Neural progenitor cell (in vitro differentiated cells): ENCODE measurements around the gene CCNK. TPM values are rescaled to one million over a fixed set of nuclear protein-coding genes. Genes with fewer than 3 reads are reported as not detected.

Experiments
- DNase-seq: peaks from one replicate; pipeline ENCODE4 v3.0.0-alpha.2; 2016; ENCODE audit warnings: low spot score
- H2AFZ ChIP-seq: fragments of 200-600 bp; sonication (generic); replicated peaks from 2 replicates; pipeline ENCODE4 v1.6.1; 2016; ENCODE audit warnings: antibody characterized with exemption
- H3F3A ChIP-seq: fragments of 200-600 bp; sonication (generic); 2 replicates; pipeline ENCODE4 v1.6.1; 2016; ENCODE audit warnings: antibody characterized with exemption, low read depth
- H3K27ac ChIP-seq: fragments of 200-600 bp; sonication (generic); 2 replicates; pipeline ENCODE4 v1.5.1; 2016; ENCODE audit warnings: mild to moderate bottlenecking
- H3K27me3 ChIP-seq: fragments of 200-600 bp; sonication (generic); 2 replicates; pipeline ENCODE4 v1.6.1; 2016; ENCODE audit warnings: mild to moderate bottlenecking, moderate library complexity
- H3K36me3 ChIP-seq: fragments of 200-600 bp; sonication (generic); 2 replicates; pipeline ENCODE4 v1.5.1; 2016
- H3K4me1 ChIP-seq: fragments of 200-600 bp; sonication (generic); 2 replicates; pipeline ENCODE4 v1.6.1; 2016; ENCODE audit warnings: mixed run types
- H3K4me2 ChIP-seq: fragments of 200-600 bp; sonication (generic); 2 replicates; pipeline ENCODE4 v1.6.1; 2016
- H3K4me3 ChIP-seq: fragments of 200-600 bp; sonication (generic); 2 replicates; pipeline ENCODE4 v1.5.1; 2016
- H3K79me2 ChIP-seq: fragments of 200-600 bp; sonication (generic); 2 replicates; pipeline ENCODE4 v1.6.1; 2016; ENCODE audit warnings: low read depth
- H3K9ac ChIP-seq: fragments of 200-600 bp; sonication (generic); 2 replicates; pipeline ENCODE4 v1.6.1; 2016
- H3K9me3 ChIP-seq: fragments of 200-600 bp; sonication (generic); 2 replicates; pipeline ENCODE4 v1.5.1; 2016; ENCODE audit warnings: low read depth
- H4K20me1 ChIP-seq: fragments of 200-600 bp; sonication (generic); 2 replicates; pipeline ENCODE4 v1.6.1; 2016; ENCODE audit warnings: low read depth
- H3K27ac Mint-ChIP-seq: 3 replicates; pipeline ENCODE4 v1.8.0; 2021; ENCODE audit warnings: mixed read lengths
- H3K27me3 Mint-ChIP-seq: 2 replicates; pipeline ENCODE4 v1.8.0; 2022; ENCODE audit warnings: low read depth, mild to moderate bottlenecking, inconsistent platforms, moderate library complexity, mixed read lengths; ENCODE audit not compliant: insufficient read depth
- H3K36me3 Mint-ChIP-seq: 3 replicates; pipeline ENCODE4 v1.8.0; 2021; ENCODE audit warnings: mixed read lengths
- H3K4me1 Mint-ChIP-seq: 3 replicates; pipeline ENCODE4 v1.8.0; 2021; ENCODE audit warnings: mixed read lengths
- H3K4me3 Mint-ChIP-seq: 3 replicates; pipeline ENCODE4 v1.8.0; 2021; ENCODE audit warnings: mild to moderate bottlenecking, moderate library complexity, mixed read lengths
- H3K9me3 Mint-ChIP-seq: 3 replicates; pipeline ENCODE4 v1.8.0; 2020; ENCODE audit warnings: mixed read lengths
- EZH2 ChIP-seq: fragments of 200-600 bp; sonication (generic); IDR thresholded peaks from 2 replicates; pipeline ENCODE4 v1.6.1; 2017; ENCODE audit warnings: antibody characterized with exemption, mild to moderate bottlenecking, moderate library complexity
- EZH2phosphoT487 ChIP-seq: fragments of 200-600 bp; sonication (generic); IDR thresholded peaks from 2 replicates; pipeline ENCODE4 v1.6.1; 2017; ENCODE audit warnings: antibody characterized with exemption
- total RNA-seq: library from RNA; depleted of rRNA; stranded (reverse); fragments of >200 nt; gene quantifications from 2 replicates; pipeline ENCODE4 v1.2.3, GENCODE V29; 2015; ENCODE audit warnings: low replicate concordance
- TF ChIP-seq, protein P1 (sequence below): fragments of 200-600 bp; sonication (generic); IDR thresholded peaks from 2 replicates; pipeline ENCODE4 v1.5.1; 2017; ENCODE audit warnings: antibody characterized with exemption, mild to moderate bottlenecking

Gene CCNK
- total RNA-seq, 1 donor from 2014 or later, result 19.0 TPM

DNA sequence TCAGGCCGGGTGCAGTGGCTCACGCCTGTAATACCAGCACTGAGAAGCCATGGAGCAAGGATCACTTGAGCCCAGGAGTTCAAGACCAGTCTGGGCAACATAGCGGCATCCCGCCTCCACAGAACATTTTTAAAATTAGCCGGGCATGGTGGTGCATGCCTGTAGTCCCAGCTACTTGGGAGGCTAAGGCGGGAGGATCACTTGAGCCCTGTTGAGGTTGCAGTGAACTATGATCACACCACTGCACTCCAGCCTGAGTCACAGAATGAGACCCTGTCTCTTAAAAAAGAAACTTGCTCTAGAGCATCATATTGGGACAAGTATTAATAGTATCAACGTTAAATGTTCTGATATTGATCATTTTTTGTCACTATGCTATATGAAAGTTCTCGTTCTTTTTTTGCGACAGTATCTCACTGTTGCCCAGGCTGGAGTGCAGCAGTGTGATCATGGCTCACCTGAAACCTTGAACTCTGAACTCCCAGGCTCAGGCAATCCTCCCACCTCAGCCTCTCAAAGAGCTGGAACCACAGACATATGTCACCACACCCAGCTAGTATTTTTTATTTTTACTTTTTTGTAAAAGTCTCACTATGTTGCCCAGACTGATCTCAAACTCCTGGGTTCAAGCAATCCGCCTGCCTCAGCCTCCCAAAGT, 75.1 kb downstream of the CCNK start:
- no peaks in the 10 kb centered on the region for H3K9me3 ChIP-seq
- H3K4me2 ChIP-seq, result no peak overlapping the region
- peaks cover 96% of the 10 kb centered on the region for H3K79me2 ChIP-seq
- no peaks in the 10 kb centered on the region for H3F3A ChIP-seq
- no peak overlapping the region for H3K27ac ChIP-seq
- TF ChIP-seq, protein P1, sequence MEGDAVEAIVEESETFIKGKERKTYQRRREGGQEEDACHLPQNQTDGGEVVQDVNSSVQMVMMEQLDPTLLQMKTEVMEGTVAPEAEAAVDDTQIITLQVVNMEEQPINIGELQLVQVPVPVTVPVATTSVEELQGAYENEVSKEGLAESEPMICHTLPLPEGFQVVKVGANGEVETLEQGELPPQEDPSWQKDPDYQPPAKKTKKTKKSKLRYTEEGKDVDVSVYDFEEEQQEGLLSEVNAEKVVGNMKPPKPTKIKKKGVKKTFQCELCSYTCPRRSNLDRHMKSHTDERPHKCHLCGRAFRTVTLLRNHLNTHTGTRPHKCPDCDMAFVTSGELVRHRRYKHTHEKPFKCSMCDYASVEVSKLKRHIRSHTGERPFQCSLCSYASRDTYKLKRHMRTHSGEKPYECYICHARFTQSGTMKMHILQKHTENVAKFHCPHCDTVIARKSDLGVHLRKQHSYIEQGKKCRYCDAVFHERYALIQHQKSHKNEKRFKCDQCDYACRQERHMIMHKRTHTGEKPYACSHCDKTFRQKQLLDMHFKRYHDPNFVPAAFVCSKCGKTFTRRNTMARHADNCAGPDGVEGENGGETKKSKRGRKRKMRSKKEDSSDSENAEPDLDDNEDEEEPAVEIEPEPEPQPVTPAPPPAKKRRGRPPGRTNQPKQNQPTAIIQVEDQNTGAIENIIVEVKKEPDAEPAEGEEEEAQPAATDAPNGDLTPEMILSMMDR, result no peak
- no peak for TF ChIP-seq EZH2phosphoT487
- no peak for TF ChIP-seq EZH2
- H3K27me3 Mint-ChIP-seq, result peaks cover 10% of the 10 kb centered on the region
- no peak for DNase-seq
- H3K27ac Mint-ChIP-seq, result peak overlapping the region; percentile 49
- no peaks in the 10 kb centered on the region for H3K36me3 ChIP-seq
- H3K27me3 ChIP-seq, result no peaks in the 10 kb centered on the region
- no peak overlapping the region for H2AFZ ChIP-seq
- H3K9ac ChIP-seq, result no peak overlapping the region
- peaks cover 12% of the 10 kb centered on the region for H3K36me3 Mint-ChIP-seq
- H3K4me1 Mint-ChIP-seq, result peaks cover 37% of the 10 kb centered on the region
- no peak overlapping the region for H3K4me3 ChIP-seq
- H4K20me1 ChIP-seq, result peaks cover 73% of the 10 kb centered on the region
- H3K9me3 Mint-ChIP-seq, result peaks cover 2% of the 10 kb centered on the region
- H3K4me1 ChIP-seq, result peaks cover 12% of the 10 kb centered on the region
- H3K4me3 Mint-ChIP-seq, result no peak overlapping the region

DNA sequence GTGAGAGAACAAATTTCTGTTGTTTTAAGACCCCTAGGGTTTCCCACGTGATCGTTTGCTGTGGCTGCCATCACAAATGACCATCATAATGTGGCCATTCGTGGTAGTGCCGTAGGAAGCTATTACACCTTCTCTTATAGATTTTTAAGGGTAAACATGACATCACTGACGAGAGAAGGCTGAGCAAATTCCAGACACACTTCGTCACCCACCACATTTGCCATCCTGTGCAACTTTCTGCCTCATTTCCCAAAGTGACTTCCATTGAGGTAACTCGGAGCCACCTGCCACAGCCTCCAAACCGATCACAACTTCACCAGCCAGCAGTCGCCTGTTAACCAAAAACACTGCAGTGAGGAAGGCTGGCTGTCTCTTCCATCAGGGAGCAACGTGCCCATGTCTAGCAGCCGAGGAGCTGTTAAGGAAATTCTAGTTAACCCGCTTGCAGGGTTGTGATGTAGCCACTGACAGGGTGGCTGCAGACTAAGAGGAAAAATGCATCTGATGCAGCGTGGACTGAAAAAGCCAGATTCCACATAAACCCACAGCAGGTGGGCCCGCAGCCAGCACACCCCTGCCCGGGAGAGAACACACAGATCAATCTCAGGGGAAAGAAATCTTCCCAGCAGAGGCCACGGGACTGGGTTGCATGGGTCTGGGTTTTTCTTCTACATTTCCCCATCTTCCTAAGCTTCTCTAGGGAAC, 78.2 kb downstream of the CCNK start:
- Histone ChIP-seq H3F3A (peaks cover 25% of the 10 kb centered on the region), H3K4me2 (no peak overlapping the region), H3K79me2 (peaks cover 87% of the 10 kb centered on the region), H3K4me1 (peaks cover 41% of the 10 kb centered on the region), H3K36me3 (no peaks in the 10 kb centered on the region), H3K27ac (no peak overlapping the region), H4K20me1 (peaks cover 75% of the 10 kb centered on the region), H3K27me3 (no peaks in the 10 kb centered on the region), H2AFZ (no peak overlapping the region), H3K9me3 (no peaks in the 10 kb centered on the region), H3K9ac (no peak overlapping the region), H3K4me3 (no peak overlapping the region)
- TF ChIP-seq, protein P1, result no peak
- Mint-ChIP-seq H3K36me3 (peaks cover 12% of the 10 kb centered on the region), H3K27me3 (peaks cover 12% of the 10 kb centered on the region), H3K4me1 (peaks cover 58% of the 10 kb centered on the region), H3K4me3 (no peak overlapping the region), H3K9me3 (peaks cover 2% of the 10 kb centered on the region), H3K27ac (peak overlapping the region; percentile 91)
- no peak for DNase-seq

DNA sequence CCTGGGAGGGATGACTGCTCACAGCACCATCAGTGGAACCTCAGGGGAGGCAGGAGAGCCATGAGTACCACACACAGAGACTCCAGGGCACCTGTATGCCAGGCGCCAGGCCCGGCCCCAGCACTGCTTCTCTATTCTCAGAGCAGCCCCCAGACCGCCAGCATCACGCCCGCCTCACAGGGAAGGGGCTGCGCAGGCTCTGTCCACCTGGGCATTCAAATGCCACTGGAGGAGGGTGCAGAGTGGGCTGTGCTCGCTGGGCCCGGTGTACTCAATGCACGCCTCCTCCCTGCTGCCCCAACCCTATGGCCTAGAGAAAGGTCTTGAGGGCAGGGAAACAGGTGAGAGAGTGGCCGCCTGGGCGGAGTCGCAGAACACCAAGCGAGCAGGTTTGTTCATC, 79.2 kb downstream of the CCNK start:
- peaks cover 67% of the 10 kb centered on the region for H3K4me1 Mint-ChIP-seq
- TF ChIP-seq EZH2, result no peak
- no peak for TF ChIP-seq EZH2phosphoT487
- TF ChIP-seq, protein P1, result no peak
- Histone ChIP-seq H3K27ac (no peak overlapping the region), H3K9ac (no peak overlapping the region), H3K4me1 (peaks cover 51% of the 10 kb centered on the region), H4K20me1 (peaks cover 76% of the 10 kb centered on the region), H3K36me3 (no peaks in the 10 kb centered on the region), H3F3A (peaks cover 28% of the 10 kb centered on the region), H3K9me3 (no peaks in the 10 kb centered on the region), H3K27me3 (no peaks in the 10 kb centered on the region), H3K4me3 (no peak overlapping the region), H3K79me2 (peaks cover 91% of the 10 kb centered on the region), H3K4me2 (no peak overlapping the region), H2AFZ (no peak overlapping the region)
- peaks cover 15% of the 10 kb centered on the region for H3K27me3 Mint-ChIP-seq
- H3K4me3 Mint-ChIP-seq, result no peak overlapping the region
- no peak overlapping the region for H3K27ac Mint-ChIP-seq
- peaks cover 2% of the 10 kb centered on the region for H3K9me3 Mint-ChIP-seq
- H3K36me3 Mint-ChIP-seq, result peaks cover 12% of the 10 kb centered on the region
- DNase-seq, result no peak
